Thyroid gland (tissue), 4 donors: Measurements from ENCODE around the gene MRPL50. TPM values are rescaled to one million over a fixed set of nuclear protein-coding genes. Genes with fewer than 3 reads are reported as not detected.
A peak's percentile ranks its signal among the peaks of the same experiment; 100 is the strongest.

ENCODE experiments used
- DNase-seq, 2 donors: peaks; one replicate each; pipeline ENCODE4 v3.0.0-alpha.2; 2019
- H3K27ac ChIP-seq, 3 donors: fragments of 200-600 bp; sonication (generic); 1 replicate in 2 of 3; 2 replicates in 1 of 3; pipeline ENCODE4 v1.5.1; 2016 to 2019; ENCODE audit warnings: mild to moderate bottlenecking in 1 of 3, moderate library complexity in 1 of 3
- H3K27me3 ChIP-seq: fragments of 200-600 bp; sonication (generic); one replicate; pipeline ENCODE4 v1.5.1; 2019
- H3K36me3 ChIP-seq, 2 donors: fragments of 200-600 bp; sonication (generic); one replicate each; pipeline ENCODE4 v1.5.1; 2016 to 2019
- H3K4me1 ChIP-seq, 2 donors: fragments of 200-600 bp; sonication (generic); one replicate each; pipeline ENCODE4 v1.5.1; 2017 to 2019
- H3K4me3 ChIP-seq, 3 donors: fragments of 200-600 bp; sonication (generic); replicated peaks in 1 of 3; 1 replicate in 2 of 3; 2 replicates in 1 of 3; pipeline ENCODE4 v1.5.1; 2016; ENCODE audit warnings: mild to moderate bottlenecking in 1 of 3
- H3K9me3 ChIP-seq: fragments of 200-600 bp; sonication (generic); one replicate; pipeline ENCODE4 v1.5.1; 2017
- CTCF ChIP-seq, 6 experiments: fragments of 200-600 bp in 3 of 6; fragments of 450-650 bp in 3 of 6; sonication (generic) in 3 of 6; IDR thresholded peaks; one replicate each; pipeline ENCODE4 v1.5.1; 2016 to 2019; ENCODE audit warnings: antibody characterized with exemption in 6 of 6, mild to moderate bottlenecking in 2 of 6, inconsistent platforms in 1 of 6, moderate library complexity in 1 of 6
- POLR2A ChIP-seq, 2 donors: fragments of 450-650 bp; IDR thresholded peaks; one replicate each; pipeline ENCODE4 v1.6.1; 2017; ENCODE audit warnings: antibody characterized with exemption in 2 of 2, mild to moderate bottlenecking in 2 of 2, moderate library complexity in 1 of 2
- WGBS, 2 donors: methylation state at CpG; one replicate each; pipeline ENCODE4 v1.1.5; 2017; 5-methylcytosine and 5-hydroxymethylcytosine counted together
- intact Hi-C: fragments of 100-400 bp; cut with DNase I; formaldehyde crosslinking; loops from one replicate; pipeline ENCODE4 v1.15.1; 2023
- total RNA-seq, 4 donors: library from RNA; depleted of rRNA; stranded (reverse); fragments of >200 nt; gene quantifications; one replicate each; pipeline ENCODE4 v1.2.3, GENCODE V29; 2016

Gene MRPL50
- 10 to 100 TPM; 12.5 to 17.4 (median 13.7) TPM for total RNA-seq

- peaks cover 24 to 31% of the 10 kb centered on the region in 2 donors for H3K36me3 ChIP-seq
- intact Hi-C loops, result no loop called here
- H3K9me3 ChIP-seq, result no peaks in the 10 kb centered on the region
- peak; percentile 99 for DNase-seq
- TF ChIP-seq CTCF (IDR thresholded peaks at IDR 0.05) (no peak), POLR2A (IDR thresholded peaks at IDR 0.05) (peak in 1 of 2 donors; percentile 93)
- peak within 1 kb of the TSS; percentile 59 to 77 (median 74) for H3K4me3 ChIP-seq
- H3K4me1 ChIP-seq, result peaks cover 14 to 22% of the 10 kb centered on the region in 2 donors
- 0 to 1% methylated on average over 42 to 44 of the region's 44 CpGs for WGBS, 2 donors
- peak within 1 kb of the TSS; percentile 72 to 86 (median 80) for H3K27ac ChIP-seq
- H3K27me3 ChIP-seq, result no peaks in the 10 kb centered on the region
These were observed at the start of gene MRPL50, which contains the start of gene ZNF189 for GRCh38 chr9:101398068-101398929. Gene MRPL50, minus strand, starts transcription at chr9:101398618. Its CDS starts 26 bp downstream, at chr9:101398592. Gene ZNF189, plus strand, starts transcription at chr9:101398851. Its CDS starts 306 bp downstream, at chr9:101399157.

GRCh38 chr9:101446732-101447131 is 48.3 kb upstream of the MRPL50 start:
- Histone ChIP-seq H3K4me3 (no peak overlapping the region), H3K4me1 (no peaks in the 10 kb centered on the region), H3K27ac (no peak overlapping the region), H3K36me3 (no peaks in the 10 kb centered on the region), H3K27me3 (no peaks in the 10 kb centered on the region), H3K9me3 (no peaks in the 10 kb centered on the region)
- no peak for DNase-seq
- no peak for TF ChIP-seq CTCF (IDR thresholded peaks at IDR 0.05)
- no peak for TF ChIP-seq POLR2A (IDR thresholded peaks at IDR 0.05)
- intact Hi-C loops, result no loop called here

GRCh38 chr9:101445353-101446029 is 47.1 kb upstream of the MRPL50 start:
- no peak for DNase-seq
- H3K4me1 ChIP-seq, result no peaks in the 10 kb centered on the region
- TF ChIP-seq POLR2A (IDR thresholded peaks at IDR 0.05) (no peak), CTCF (IDR thresholded peaks at IDR 0.05) (no peak)
- H3K36me3 ChIP-seq, result no peaks in the 10 kb centered on the region
- H3K9me3 ChIP-seq, result no peaks in the 10 kb centered on the region
- H3K27ac ChIP-seq, result no peak overlapping the region
- no peak overlapping the region for H3K4me3 ChIP-seq
- intact Hi-C loops, result no loop called here
- no peaks in the 10 kb centered on the region for H3K27me3 ChIP-seq
- WGBS, 2 donors, result 65 to 69% methylated on average over 5 of the region's 5 CpGs

GRCh38 chr9:101443364-101443771 is 45.0 kb upstream of the MRPL50 start:
- intact Hi-C loops, result no loop called here
- no peak for DNase-seq
- 73 to 77% methylated on average over 9 of the region's 9 CpGs for WGBS, 2 donors
- Histone ChIP-seq H3K27me3 (no peaks in the 10 kb centered on the region), H3K4me1 (no peaks in the 10 kb centered on the region), H3K36me3 (no peaks in the 10 kb centered on the region), H3K27ac (no peak overlapping the region), H3K4me3 (no peak overlapping the region), H3K9me3 (no peaks in the 10 kb centered on the region)
- TF ChIP-seq POLR2A (IDR thresholded peaks at IDR 0.05) (no peak), CTCF (IDR thresholded peaks at IDR 0.05) (no peak)

GRCh38 chr9:101442736-101443135 is 44.3 kb upstream of the MRPL50 start:
- H3K27me3 ChIP-seq, result no peaks in the 10 kb centered on the region
- TF ChIP-seq POLR2A (IDR thresholded peaks at IDR 0.05), result no peak
- TF ChIP-seq CTCF (IDR thresholded peaks at IDR 0.05), result no peak
- H3K4me3 ChIP-seq, result no peak overlapping the region
- intact Hi-C loops, result no loop called here
- WGBS, 2 donors, result 71 to 79% methylated on average over 3 of the region's 3 CpGs
- H3K36me3 ChIP-seq, result no peaks in the 10 kb centered on the region
- H3K4me1 ChIP-seq, result no peaks in the 10 kb centered on the region
- no peak overlapping the region for H3K27ac ChIP-seq
- H3K9me3 ChIP-seq, result no peaks in the 10 kb centered on the region
- DNase-seq, result no peak
